ENCODE measurements around the gene HEPACAM2.
A peak's percentile ranks its signal among the peaks of the same experiment; 100 is the strongest.

GRCh38 chr7:93245525-93246432 is 19.5 kb upstream of the HEPACAM2 start:
- TF ChIP-seq CTCF (IDR thresholded peaks at IDR 0.05; ENCODE audit: low read depth, low read length) (peak; percentile 85), EZH2phosphoT487 (IDR thresholded peaks at IDR 0.05; ENCODE audit: low read depth) (no peak)

Data from OCI-LY3 (cell line).